HTR-8/SVneo (cell line): ENCODE measurements around the gene SEMA4B.

Experiments used
- DNase-seq: peaks from one replicate; pipeline ENCODE4 v3.0.0; 2011; ENCODE audit warnings: low spot score, mixed read lengths; ENCODE audit not compliant: insufficient read length
- FAIRE-seq: peaks from 2 replicates; lab custom pipeline; 2011; peaks lifted over from hg19 to GRCh38; lab: Jason Lieb, UNC

Gene SEMA4B

DNA sequence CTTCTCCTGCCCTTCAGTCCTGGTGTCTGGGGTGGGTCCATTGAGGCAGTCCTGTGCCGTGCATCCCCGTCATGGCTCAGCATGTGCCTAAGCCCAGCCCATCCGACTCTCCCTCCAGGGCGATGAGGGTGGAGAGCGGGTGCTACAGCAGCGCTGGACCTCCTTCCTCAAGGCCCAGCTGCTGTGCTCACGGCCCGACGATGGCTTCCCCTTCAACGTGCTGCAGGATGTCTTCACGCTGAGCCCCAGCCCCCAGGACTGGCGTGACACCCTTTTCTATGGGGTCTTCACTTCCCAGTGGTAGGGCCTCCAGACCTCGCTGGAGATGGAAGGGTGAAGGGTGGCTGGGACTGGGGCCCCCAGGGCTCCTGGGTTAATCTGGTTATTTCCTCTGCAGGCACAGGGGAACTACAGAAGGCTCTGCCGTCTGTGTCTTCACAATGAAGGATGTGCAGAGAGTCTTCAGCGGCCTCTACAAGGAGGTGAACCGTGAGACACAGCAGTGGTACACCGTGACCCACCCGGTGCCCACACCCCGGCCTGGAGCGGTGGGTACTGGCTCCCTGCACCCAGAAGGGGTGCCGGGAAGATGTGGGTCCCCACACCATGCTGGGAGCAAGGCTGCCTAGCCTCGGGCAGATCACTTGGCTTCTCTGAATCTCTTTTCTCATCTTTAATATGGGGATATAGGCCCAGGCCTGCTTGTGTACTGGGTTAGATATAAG lies 22.5 kb downstream of the SEMA4B start:
- no peak for FAIRE-seq
- DNase-seq: no peak

DNA sequence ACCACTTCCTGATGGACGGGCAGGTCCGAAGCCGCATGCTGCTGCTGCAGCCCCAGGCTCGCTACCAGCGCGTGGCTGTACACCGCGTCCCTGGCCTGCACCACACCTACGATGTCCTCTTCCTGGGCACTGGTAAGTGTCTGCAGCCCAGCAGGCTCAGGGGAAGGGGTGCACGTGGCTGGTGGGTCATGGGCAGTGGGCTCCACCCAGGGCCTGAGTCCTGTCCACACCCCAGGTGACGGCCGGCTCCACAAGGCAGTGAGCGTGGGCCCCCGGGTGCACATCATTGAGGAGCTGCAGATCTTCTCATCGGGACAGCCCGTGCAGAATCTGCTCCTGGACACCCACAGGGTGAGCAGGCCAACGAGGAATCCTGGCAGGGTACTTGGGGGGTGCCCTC lies 23.9 kb downstream of the SEMA4B start:
- FAIRE-seq (no peak), DNase-seq (no peak)

DNA sequence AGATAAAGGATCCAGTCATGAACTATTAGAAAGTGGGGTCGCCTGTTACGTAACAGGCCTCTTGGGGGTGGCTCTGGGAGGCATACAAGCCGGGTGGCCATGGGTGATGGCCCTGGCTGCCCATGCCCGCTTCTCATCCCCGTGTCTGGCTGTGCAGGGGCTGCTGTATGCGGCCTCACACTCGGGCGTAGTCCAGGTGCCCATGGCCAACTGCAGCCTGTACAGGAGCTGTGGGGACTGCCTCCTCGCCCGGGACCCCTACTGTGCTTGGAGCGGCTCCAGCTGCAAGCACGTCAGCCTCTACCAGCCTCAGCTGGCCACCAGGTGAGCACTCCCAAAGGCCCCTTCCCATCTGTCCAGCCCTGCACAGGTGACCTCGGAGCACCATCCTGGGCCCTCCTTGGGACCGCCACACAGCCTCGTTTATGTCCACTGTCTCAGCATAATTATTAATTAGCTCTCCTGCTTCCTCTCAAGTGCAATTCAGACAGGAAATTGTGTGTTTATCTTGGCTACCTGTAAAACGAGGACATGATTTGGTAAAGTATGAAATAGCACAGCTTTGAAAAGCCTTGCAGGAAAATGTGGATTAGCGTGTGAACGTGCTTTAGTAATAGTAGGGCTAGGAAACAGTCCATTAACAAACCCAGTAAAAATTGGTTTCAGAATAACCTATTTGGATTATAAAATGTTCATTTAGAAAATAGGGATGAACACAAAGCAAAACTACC lies 24.5 kb downstream of the SEMA4B start:
- DNase-seq (no peak), FAIRE-seq (no peak)

DNA sequence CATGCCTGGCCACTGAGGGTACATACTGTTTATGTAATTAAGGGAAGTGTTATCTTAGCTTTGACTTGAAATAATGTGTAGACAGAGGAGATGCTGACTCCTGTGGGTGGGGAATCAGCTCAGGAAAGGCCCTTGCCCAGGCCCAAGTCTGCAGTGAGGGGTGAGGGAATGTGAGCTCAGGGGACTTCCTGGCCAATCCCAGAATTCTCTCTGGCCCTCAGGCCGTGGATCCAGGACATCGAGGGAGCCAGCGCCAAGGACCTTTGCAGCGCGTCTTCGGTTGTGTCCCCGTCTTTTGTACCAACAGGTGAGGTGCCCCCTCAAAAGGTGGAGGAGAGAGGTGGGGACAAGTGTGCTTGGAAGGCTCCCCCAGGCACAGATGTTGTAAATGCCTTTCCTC lies 26.2 kb downstream of the SEMA4B start:
- no peak for DNase-seq
- no peak for FAIRE-seq

DNA sequence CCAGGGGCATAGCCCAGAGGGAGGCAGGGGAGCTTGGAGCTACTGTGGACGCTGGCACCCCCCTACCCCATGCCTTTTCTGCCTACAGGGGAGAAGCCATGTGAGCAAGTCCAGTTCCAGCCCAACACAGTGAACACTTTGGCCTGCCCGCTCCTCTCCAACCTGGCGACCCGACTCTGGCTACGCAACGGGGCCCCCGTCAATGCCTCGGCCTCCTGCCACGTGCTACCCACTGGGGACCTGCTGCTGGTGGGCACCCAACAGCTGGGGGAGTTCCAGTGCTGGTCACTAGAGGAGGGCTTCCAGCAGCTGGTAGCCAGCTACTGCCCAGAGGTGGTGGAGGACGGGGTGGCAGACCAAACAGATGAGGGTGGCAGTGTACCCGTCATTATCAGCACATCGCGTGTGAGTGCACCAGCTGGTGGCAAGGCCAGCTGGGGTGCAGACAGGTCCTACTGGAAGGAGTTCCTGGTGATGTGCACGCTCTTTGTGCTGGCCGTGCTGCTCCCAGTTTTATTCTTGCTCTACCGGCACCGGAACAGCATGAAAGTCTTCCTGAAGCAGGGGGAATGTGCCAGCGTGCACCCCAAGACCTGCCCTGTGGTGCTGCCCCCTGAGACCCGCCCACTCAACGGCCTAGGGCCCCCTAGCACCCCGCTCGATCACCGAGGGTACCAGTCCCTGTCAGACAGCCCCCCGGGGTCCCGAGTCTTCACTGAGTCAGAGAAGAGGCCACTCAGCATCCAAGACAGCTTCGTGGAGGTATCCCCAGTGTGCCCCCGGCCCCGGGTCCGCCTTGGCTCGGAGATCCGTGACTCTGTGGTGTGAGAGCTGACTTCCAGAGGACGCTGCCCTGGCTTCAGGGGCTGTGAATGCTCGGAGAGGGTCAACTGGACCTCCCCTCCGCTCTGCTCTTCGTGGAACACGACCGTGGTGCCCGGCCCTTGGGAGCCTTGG lies 27.0 kb downstream of the SEMA4B start:
- FAIRE-seq (no peak), DNase-seq (no peak)

DNA sequence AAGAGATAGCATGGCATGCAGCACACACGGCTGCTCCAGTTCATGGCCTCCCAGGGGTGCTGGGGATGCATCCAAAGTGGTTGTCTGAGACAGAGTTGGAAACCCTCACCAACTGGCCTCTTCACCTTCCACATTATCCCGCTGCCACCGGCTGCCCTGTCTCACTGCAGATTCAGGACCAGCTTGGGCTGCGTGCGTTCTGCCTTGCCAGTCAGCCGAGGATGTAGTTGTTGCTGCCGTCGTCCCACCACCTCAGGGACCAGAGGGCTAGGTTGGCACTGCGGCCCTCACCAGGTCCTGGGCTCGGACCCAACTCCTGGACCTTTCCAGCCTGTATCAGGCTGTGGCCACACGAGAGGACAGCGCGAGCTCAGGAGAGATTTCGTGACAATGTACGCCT lies 27.8 kb downstream of the SEMA4B start:
- DNase-seq (no peak), FAIRE-seq (no peak)

DNA sequence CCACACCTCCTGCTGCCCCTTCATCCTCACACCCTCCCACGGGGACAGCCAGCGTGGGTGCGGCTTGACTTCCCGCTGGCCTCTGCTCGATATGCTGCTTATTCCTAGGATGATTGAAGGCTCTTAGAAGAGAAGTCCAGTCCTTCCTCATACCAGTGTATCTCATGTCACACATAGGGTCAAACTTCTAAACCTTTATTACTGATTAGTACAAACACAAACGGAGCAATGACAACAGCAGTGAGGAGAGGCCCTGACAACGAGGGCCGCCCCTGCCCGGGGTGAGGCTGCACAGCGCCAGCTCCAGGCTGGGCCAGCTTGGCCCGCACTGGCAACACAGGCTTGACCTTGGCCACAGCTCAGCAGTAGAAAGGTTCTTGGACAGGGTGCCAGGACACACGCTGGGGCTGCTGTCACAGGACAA lies 29.0 kb downstream of the SEMA4B start:
- FAIRE-seq (no peak), DNase-seq (no peak)

DNA sequence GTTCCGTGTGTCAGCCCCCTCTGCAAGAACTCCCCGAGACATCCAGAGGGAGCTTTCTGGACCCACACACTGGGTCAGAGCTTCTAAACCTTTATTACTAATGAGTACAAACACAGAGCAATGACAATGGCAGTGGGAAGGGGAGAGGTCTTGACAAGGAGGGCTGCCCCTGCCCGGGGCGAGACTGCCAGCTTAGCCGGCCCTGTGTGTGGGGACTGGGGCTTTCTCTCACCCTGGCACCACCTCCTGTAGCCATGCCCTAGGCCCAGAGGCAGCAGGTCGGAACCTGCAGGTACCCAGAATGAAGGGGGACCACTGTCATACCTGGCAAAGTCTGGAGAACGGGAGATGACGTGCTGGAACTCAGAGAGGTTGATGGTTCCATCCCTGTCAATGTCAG lies 29.5 kb downstream of the SEMA4B start:
- no peak for FAIRE-seq

DNA sequence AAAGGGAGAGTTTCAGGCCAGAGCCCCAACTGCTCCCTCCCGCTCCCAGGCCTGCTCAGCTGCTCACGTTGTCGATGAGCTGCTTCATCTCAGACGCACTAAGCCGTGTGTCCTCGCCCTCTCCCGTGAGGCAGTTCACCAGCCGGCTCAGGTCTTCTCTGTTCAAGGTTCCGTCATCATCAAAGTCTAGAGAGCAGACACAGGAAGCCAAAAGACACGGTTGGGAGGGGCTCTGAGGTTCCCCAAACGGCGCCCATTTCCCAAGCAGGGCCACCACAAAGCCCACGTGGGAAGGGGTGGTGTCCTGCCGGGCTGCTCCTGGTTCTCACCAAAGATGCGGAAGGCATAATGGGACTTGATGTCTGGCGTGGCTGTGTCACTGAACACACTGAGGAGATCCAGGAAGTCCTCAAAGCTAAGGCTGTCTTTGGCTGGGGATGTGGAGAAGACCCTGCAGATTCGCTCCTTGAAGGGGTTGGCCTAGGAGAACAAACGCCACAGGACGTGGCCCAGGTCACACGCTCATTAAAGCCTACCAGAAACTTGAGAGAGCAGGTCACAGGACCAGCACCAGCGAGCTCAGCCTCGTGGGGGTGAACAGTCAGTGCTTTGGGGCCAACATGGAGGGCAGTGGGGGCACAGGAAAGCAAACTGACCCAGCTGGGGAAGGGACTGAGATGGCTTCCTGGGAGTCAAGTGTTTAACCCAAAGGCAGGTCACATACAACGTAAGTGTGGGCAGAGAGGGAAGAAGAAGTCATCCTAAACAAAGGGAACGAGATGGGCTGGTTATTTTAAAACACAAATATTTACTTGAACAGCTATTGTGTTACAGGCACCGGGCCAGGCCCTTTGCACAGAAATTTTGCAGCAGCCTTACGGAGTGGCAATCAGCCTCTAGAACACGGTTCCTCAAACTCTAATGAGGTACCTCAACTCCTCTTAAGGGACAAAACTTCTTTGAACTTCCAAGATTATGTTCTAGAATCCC lies 30.2 kb downstream of the SEMA4B start:
- no peak for FAIRE-seq
- no peak for DNase-seq

More for the DNA sequence above, 29.5 kb downstream of the SEMA4B start:
- no peak for DNase-seq

DNA sequence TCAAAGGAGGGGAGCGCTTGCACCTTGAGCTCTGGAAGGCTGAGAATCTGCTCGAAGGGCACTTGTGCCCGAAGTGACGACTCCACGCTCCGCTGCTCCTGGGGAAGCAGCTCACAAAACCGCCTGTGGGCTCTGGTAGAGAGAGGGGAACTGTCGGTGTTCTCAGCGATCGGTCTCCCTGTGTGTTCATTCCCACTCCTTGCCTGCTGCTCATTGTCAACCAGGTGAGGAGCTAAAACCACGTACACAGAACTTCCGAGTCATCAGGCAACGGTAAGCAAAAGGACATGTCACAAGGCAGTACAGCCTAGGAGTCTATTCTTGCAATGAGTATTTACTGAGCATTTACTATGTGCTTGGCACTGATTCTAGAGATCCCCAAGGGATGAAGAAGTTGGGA lies 31.1 kb downstream of the SEMA4B start:
- DNase-seq: no peak
- no peak for FAIRE-seq

DNA sequence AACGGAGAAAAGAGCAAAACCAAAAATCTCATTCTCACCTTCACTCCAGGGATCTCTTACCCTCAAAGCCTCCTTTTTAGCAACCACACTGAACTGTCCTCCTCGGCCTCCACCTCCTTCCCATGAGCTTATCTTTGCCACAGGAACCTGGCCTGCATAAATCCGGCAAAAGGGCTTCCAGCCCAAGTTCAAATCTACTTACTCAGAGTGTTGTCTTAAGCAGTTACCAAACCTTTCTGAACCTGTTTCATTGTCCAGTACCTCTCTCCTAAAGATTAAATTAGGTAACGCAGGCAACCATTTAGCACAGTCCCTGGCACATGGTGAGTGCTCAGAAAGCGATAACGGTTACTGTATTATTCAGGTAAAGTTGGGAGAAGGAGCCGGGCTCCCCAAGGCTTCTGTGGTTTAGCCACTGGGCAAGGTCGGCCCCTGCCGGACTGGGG lies 31.8 kb downstream of the SEMA4B start:
- FAIRE-seq (no peak), DNase-seq (no peak)

DNA sequence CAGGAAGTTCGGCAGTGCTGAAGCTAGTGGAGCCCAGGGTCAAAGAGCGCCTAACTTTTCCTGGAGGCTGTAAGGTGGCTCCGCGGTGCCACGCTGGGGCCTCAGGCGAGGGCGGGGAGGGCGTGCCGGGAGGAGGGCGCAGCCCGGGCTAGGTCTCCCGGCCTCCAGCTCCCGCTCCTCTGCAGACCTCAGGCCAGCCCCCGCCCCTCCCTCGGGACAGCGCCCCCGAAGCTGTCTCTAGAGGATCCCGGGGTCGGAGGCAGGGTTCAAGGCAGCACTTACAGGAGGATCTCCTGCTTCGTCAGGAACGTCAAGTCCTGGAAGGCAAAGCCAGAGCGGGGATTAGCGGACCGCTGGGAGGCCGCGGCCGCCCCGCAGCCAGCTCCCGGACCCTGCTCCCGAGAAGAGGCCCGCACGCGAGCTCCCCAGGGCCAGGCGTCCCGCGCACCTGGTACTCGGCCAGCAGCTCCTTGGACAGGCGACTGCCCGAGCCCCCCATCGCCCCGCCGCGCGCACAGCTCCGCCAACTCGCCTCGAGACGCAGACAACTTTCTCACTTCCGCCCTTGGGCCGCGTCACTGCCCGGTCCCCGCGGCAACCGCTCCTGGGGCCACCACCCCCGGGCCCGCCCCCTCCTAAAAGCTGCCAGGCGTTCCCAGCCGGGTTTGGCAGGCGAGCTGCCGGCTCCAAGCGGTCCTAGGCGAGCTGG lies 32.4 kb downstream of the SEMA4B start, which contains the start of gene CIB1:
CIB1 (minus strand) TSS at position 555 of the 709 bp plus-strand sequence; CDS start at position 499, 56 bp downstream.
- FAIRE-seq (no peak), DNase-seq (peak; percentile 98)

DNA sequence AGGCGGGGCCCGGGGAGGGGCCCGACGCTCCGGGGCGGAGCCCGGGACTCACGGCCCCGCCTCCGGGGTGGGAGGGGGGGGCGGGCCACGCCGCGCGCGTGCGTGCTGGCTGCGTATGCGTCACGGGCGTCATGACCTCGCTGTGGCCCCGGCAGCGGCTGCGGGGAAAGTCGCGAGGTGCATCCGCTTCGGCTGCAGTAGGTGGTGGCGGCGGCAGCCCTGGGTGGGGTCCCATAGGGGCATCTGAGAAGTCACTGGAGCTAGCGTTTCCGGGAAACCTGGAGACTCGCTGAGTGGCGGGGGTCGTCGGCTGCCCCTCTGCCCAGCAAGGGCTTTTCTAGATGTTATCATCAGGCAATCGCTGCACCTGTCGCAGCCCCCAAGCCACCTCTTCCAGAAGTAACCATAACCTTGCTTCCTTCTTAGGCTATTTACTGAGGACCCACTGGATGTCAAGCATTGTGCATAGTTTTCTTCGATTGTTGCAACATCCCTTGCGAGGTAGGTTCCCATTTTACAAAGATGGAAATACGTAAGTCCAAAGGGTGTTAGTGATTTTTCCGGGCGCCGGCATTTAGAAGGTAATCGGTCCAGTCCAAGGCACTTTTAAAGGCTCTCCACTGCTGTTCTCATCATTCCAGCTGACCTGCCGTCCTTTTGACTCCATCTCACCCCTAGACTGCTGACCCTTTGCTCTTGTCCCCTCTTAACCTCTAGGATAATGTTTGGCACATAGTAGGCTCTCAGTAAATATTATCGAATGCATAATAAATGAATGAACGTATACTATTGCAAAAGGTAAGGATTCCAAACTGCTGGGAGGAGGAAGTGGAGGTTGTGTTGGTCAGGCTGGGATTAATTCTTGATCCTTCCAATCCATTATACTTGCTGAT lies 33.2 kb downstream of the SEMA4B start, which contains the start of gene GDPGP1:
GDPGP1 (plus strand) TSS at position 114 of the 893 bp plus-strand sequence. CDS start 6,700 bp downstream, outside the sequence.
- FAIRE-seq: peak; percentile 82
- DNase-seq: no peak

DNA sequence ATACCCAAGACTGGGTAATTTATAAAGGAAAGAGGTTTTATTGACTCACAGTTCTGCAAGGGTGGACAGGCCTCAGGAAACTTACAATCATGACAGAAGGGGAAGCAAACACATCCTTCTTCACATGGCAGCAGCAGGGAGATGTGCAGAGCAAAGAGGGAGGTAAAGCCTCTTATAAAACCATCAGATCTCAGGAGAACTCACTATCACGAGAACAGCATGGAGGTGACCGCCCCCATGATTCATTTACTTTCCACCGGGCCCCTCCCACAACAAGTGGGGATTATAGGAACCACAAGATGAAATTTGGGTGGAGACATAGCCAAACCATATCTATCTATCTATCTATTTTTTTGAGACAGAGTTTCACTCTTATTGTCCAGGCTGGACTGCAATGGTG lies 38.2 kb downstream of the SEMA4B start:
- no peak for DNase-seq
- FAIRE-seq: no peak

DNA sequence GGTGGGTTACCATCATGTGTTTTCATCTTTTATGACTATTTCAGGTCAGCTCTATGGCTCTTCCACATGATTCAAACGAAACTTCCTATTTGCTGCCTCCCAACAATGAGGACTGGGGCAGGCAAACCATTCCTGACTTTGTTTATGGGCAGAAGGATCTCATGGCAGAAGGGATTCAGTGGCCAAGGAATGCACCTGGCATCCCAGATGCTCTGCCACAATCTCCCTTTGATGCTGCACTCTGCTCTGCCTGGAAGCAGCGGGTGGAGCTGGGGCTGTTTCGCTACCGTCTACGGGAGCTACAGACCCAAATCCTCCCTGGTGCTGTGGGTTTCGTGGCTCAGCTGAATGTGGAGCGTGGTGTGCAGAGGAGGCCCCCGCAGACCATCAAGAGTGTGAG lies 39.7 kb downstream of the SEMA4B start:
- DNase-seq (no peak), FAIRE-seq (no peak)

DNA sequence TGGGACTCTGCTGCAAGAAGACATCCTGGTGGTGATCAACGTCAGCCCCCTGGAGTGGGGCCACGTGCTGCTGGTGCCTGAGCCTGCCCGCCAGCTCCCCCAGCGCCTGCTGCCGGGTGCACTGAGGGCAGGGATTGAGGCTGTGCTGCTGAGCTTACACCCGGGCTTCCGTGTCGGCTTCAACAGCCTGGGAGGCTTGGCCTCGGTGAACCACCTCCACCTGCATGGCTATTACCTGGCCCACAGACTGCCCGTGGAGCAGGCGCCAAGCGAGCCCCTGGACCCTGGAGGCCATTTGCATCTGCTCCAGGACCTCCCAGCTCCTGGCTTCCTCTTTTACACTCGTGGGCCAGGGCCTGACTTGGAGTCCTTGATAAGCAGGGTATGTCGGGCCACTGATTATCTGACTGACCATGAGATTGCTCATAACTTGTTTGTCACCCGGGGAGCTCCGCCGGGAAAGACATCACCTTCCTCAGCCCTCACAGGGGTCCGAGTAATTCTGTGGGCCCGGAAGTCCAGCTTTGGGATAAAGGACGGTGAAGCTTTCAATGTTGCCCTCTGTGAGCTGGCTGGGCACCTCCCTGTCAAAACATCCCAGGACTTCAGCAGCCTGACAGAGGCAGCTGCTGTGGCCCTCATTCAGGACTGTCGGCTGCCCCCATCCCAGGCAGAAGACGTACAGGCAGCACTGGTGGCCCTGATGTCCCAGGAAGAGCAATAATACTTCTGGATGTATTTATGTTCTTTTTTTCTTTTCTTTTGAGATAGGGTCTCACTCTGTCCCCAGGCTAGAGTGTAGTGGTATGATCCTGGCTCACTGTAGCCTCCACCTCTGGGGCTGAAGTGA lies 40.4 kb downstream of the SEMA4B start:
- DNase-seq: no peak
- FAIRE-seq: no peak
